SU-DHL-6 (cell line): ENCODE results near the gene PXYLP1.
A peak's percentile ranks its signal among the peaks of the same experiment; 100 is the strongest.
"Not testable (repeated sequence)": the region's sequence is repeated elsewhere in the genome, so short reads cannot be mapped to it uniquely, and the experiment has no call there.

Experiments
- H2AFZ ChIP-seq: fragments of 200-600 bp; sonication (generic); 2 replicates; pipeline ENCODE4 v1.6.1; 2014; ENCODE audit warnings: low read depth, mild to moderate bottlenecking, moderate library complexity, mixed read lengths, antibody characterized with exemption, low read length; ENCODE audit not compliant: severe bottlenecking
- H3F3A ChIP-seq: fragments of 200-600 bp; shearing (Covaris generic); 2 replicates; pipeline ENCODE4 v1.6.0; 2016; ENCODE audit warnings: antibody characterized with exemption, mild to moderate bottlenecking; ENCODE audit not compliant: insufficient read depth
- H3K27ac ChIP-seq: fragments of 200-600 bp; sonication (generic); 2 replicates; pipeline ENCODE4 v1.5.1; 2016; ENCODE audit warnings: low read depth, mild to moderate bottlenecking, low read length, moderate library complexity, mixed read lengths
- H3K27me3 ChIP-seq: fragments of 200-600 bp; sonication (generic), shearing (Covaris generic); 2 replicates; pipeline ENCODE4 v1.6.0; 2014; ENCODE audit warnings: mild to moderate bottlenecking, low read length
- H3K36me3 ChIP-seq: fragments of 200-600 bp; sonication (generic); 2 replicates; pipeline ENCODE4 v1.6.1; 2014; ENCODE audit warnings: mild to moderate bottlenecking, low read length, mixed read lengths
- H3K4me2 ChIP-seq: fragments of 300-600, 200-600 bp; shearing (Covaris generic), sonication (generic); 2 replicates; pipeline ENCODE4 v1.6.0; 2014; ENCODE audit warnings: low read length, low read depth, mild to moderate bottlenecking; ENCODE audit not compliant: poor library complexity, severe bottlenecking
- H3K4me3 ChIP-seq: fragments of 200-600 bp; sonication (generic); 2 replicates; pipeline ENCODE4 v1.5.1; 2014; ENCODE audit warnings: antibody characterized with exemption, low read length, mild to moderate bottlenecking, mixed read lengths; ENCODE audit not compliant: insufficient read depth, poor library complexity, severe bottlenecking
- H3K79me2 ChIP-seq: fragments of 200-600 bp; sonication (generic); 2 replicates; pipeline ENCODE4 v1.6.1; 2014; ENCODE audit warnings: mild to moderate bottlenecking, low read length, moderate library complexity; ENCODE audit not compliant: insufficient read depth
- H3K9ac ChIP-seq: fragments of 200-600 bp; sonication (generic); 2 replicates; pipeline ENCODE4 v1.7.0; 2014; ENCODE audit warnings: mild to moderate bottlenecking, low read length
- H3K9me2 ChIP-seq: fragments of 200-600 bp; sonication (generic); replicated peaks from 2 replicates; pipeline ENCODE4 v1.6.1; 2014; ENCODE audit warnings: low read length; ENCODE audit not compliant: insufficient read depth
- H3K9me3 ChIP-seq: fragments of 200-600 bp; sonication (generic); 2 replicates; pipeline ENCODE4 v1.6.1; 2014; ENCODE audit warnings: low read length, mixed read lengths; ENCODE audit not compliant: insufficient read depth
- H4K20me1 ChIP-seq: fragments of 200-600 bp; sonication (generic); 2 replicates; pipeline ENCODE4 v1.6.1; 2014; ENCODE audit warnings: low read depth, mild to moderate bottlenecking, antibody characterized with exemption, low read length, moderate library complexity, mixed read lengths
- CTCF ChIP-seq: fragments of 200-600 bp; sonication (generic); IDR thresholded peaks from one replicate; pipeline ENCODE4 v1.5.1; 2017; ENCODE audit warnings: antibody characterized with exemption, mild to moderate bottlenecking, low read length, moderate library complexity; ENCODE audit not compliant: insufficient read depth, poor library complexity, severe bottlenecking
- EZH2phosphoT487 ChIP-seq: fragments of 200-600 bp; sonication (generic), shearing (Covaris generic); conservative IDR thresholded peaks from 2 replicates; pipeline ENCODE4 v1.6.1; 2018; ENCODE audit warnings: mild to moderate bottlenecking, antibody characterized with exemption, low read length, moderate library complexity, mixed read lengths

Gene PXYLP1

GRCh38 chr3:141312354-141313092 is 80.9 kb downstream of the PXYLP1 start:
- Histone ChIP-seq H3K9me3 (no peaks in the 10 kb centered on the region), H3K4me3 (peak overlapping the region; percentile 63), H2AFZ (peak overlapping the region; percentile 56), H3F3A (no peaks in the 10 kb centered on the region), H3K9me2 (no peaks in the 10 kb centered on the region), H3K4me2 (peak overlapping the region; percentile 86), H3K9ac (peak overlapping the region; percentile 72), H4K20me1 (no peaks in the 10 kb centered on the region), H3K36me3 (no peaks in the 10 kb centered on the region), H3K27ac (no peak overlapping the region), H3K27me3 (no peaks in the 10 kb centered on the region), H3K79me2 (no peaks in the 10 kb centered on the region)
- TF ChIP-seq CTCF = no peak
- TF ChIP-seq EZH2phosphoT487 = no peak

- Histone ChIP-seq H2AFZ (no peak overlapping the region), H3K9me2 (no peaks in the 10 kb centered on the region)
Observed at GRCh38 chr3:141313093-141313683, 81.6 kb downstream of the PXYLP1 start.

GRCh38 chr3:141314415-141314814 is 82.8 kb downstream of the PXYLP1 start:
- not testable (repeated sequence) for H3K27ac ChIP-seq, H4K20me1 ChIP-seq, H2AFZ ChIP-seq, H3K4me2 ChIP-seq, H3K9ac ChIP-seq, H3K9me3 ChIP-seq, H3K79me2 ChIP-seq, H3K27me3 ChIP-seq, H3F3A ChIP-seq, H3K4me3 ChIP-seq, H3K36me3 ChIP-seq, H3K9me2 ChIP-seq

More at GRCh38 chr3:141313093-141313683, 81.6 kb downstream of the PXYLP1 start:
- Histone ChIP-seq H3K4me2 (no peak overlapping the region), H3K79me2 (no peaks in the 10 kb centered on the region), H3K4me3 (no peak overlapping the region), H3K36me3 (no peaks in the 10 kb centered on the region), H3K27ac (no peak overlapping the region), H3K9me3 (no peaks in the 10 kb centered on the region), H3K9ac (no peak overlapping the region), H3K27me3 (no peaks in the 10 kb centered on the region), H3F3A (no peaks in the 10 kb centered on the region), H4K20me1 (no peaks in the 10 kb centered on the region)
- TF ChIP-seq EZH2phosphoT487 (no peak), CTCF (no peak)

GRCh38 chr3:141316851-141317250 is 85.2 kb downstream of the PXYLP1 start:
- H3K36me3 ChIP-seq = no peaks in the 10 kb centered on the region
- no peaks in the 10 kb centered on the region for H3K9me3 ChIP-seq
- no peaks in the 10 kb centered on the region for H3K9me2 ChIP-seq
- no peaks in the 10 kb centered on the region for H3K79me2 ChIP-seq
- H3K4me3 ChIP-seq = no peak overlapping the region
- no peak overlapping the region for H2AFZ ChIP-seq
- H4K20me1 ChIP-seq = no peaks in the 10 kb centered on the region
- no peak for TF ChIP-seq EZH2phosphoT487
- TF ChIP-seq CTCF = no peak
- H3K27ac ChIP-seq = no peak overlapping the region
- no peaks in the 10 kb centered on the region for H3K27me3 ChIP-seq
- H3F3A ChIP-seq = no peaks in the 10 kb centered on the region
- no peak overlapping the region for H3K4me2 ChIP-seq
- no peak overlapping the region for H3K9ac ChIP-seq
